ENCODE data around the gene CDH4.

Gene CDH4

DNA sequence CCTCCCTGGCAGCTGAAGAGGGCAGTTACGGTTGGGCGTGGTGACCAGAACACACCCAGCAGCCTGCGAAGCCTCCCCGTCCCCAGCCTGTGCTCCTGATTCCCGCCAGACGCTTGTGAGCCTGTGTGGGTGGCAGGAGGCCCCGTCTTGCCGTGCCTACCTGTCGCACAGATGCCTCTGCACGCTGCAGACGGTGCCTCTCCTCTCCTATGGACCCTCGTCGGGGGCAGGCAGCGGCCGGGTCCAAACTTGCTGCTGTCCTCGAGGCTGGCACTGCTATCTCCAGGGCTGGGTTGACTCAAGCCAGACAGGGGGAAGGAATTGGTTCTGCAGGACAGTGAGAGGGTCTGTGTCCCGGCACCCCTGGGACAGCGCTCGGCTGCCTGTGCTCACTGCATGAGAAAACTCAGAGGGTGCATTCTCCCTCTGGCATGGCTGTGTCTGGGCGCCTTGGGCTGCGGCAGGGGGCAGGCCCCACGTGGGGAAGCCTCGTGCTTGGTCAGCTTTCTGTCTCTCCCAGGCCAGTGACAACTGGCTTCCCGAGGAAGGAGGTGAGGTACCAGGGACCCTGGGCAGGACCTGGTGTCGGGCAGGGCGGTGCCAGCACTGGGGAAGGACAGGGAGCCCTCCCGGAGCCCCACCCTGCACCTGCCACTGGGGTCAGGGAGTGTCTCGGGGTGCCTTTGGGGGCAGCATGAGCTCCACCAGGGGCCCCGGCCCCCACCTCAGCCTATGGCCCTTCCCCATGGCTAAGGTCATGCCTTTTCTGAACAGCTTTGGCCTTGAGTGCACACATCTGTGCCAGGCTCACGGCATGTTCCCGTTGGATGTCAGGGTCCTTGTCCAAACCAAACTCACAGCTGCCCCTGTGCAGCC, 686.1 kb downstream of the CDH4 start:
- no peak for DNase-seq (ENCODE audit: low read depth in 1 of 2, low spot score in 1 of 2)
- H3K4me3 ChIP-seq (replicated peaks; ENCODE audit: insufficient read depth, low read length), result no peak overlapping the region
- TF ChIP-seq, protein P1, sequence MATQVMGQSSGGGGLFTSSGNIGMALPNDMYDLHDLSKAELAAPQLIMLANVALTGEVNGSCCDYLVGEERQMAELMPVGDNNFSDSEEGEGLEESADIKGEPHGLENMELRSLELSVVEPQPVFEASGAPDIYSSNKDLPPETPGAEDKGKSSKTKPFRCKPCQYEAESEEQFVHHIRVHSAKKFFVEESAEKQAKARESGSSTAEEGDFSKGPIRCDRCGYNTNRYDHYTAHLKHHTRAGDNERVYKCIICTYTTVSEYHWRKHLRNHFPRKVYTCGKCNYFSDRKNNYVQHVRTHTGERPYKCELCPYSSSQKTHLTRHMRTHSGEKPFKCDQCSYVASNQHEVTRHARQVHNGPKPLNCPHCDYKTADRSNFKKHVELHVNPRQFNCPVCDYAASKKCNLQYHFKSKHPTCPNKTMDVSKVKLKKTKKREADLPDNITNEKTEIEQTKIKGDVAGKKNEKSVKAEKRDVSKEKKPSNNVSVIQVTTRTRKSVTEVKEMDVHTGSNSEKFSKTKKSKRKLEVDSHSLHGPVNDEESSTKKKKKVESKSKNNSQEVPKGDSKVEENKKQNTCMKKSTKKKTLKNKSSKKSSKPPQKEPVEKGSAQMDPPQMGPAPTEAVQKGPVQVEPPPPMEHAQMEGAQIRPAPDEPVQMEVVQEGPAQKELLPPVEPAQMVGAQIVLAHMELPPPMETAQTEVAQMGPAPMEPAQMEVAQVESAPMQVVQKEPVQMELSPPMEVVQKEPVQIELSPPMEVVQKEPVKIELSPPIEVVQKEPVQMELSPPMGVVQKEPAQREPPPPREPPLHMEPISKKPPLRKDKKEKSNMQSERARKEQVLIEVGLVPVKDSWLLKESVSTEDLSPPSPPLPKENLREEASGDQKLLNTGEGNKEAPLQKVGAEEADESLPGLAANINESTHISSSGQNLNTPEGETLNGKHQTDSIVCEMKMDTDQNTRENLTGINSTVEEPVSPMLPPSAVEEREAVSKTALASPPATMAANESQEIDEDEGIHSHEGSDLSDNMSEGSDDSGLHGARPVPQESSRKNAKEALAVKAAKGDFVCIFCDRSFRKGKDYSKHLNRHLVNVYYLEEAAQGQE (IDR thresholded peaks at IDR 0.05; ENCODE audit: insufficient replicate concordance, low read depth), result no peak
- H3K27me3 ChIP-seq (ENCODE audit: insufficient read depth, poor library complexity, severe bottlenecking), result no peaks in the 10 kb centered on the region
- no peak overlapping the region for H3K27ac ChIP-seq (replicated peaks)

DNA sequence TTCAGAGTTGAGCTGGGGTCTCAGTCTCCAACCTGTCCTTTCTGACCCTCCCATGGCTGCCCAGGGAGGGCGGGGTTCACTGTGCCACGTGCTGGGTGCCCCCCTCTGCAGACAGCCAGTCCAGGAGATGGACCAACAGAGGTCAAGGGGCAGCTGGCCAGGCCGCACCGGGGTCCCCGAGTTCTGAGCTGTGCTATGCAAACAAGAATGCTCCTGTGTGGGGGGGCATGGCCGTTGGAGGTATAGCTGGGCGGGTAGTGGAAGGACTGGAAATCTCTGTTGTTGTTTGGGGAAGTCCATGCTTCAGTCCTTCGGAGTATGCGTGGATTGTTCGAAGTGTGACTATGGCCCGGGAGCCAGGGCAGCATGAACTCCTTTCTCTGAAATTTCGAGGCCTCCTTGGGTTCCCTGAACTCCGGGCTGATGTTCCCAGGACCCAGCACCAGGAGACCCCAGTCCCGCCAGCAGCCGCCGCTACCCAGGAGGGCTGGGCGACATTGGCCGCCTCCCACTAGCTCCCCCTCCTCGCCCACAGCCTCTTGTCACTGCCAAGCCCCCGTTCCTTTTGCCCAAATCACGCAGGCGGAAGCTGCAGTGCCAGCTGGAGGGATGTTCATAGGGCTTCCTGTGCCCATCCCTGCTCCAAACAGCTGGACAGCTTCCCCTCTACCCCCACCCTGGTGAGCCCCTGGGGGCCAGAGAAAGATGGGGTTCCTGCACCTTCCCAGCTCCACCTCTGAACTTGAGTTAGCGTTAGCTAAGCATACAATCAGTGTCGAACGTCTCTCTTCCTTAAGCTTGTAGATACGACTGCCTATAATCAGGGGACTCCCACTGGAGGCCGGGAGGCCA, 687.0 kb downstream of the CDH4 start:
- TF ChIP-seq, protein P2, sequence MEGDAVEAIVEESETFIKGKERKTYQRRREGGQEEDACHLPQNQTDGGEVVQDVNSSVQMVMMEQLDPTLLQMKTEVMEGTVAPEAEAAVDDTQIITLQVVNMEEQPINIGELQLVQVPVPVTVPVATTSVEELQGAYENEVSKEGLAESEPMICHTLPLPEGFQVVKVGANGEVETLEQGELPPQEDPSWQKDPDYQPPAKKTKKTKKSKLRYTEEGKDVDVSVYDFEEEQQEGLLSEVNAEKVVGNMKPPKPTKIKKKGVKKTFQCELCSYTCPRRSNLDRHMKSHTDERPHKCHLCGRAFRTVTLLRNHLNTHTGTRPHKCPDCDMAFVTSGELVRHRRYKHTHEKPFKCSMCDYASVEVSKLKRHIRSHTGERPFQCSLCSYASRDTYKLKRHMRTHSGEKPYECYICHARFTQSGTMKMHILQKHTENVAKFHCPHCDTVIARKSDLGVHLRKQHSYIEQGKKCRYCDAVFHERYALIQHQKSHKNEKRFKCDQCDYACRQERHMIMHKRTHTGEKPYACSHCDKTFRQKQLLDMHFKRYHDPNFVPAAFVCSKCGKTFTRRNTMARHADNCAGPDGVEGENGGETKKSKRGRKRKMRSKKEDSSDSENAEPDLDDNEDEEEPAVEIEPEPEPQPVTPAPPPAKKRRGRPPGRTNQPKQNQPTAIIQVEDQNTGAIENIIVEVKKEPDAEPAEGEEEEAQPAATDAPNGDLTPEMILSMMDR (IDR thresholded peaks at IDR 0.05; ENCODE audit: insufficient read depth, low read length), result no peak
- TF ChIP-seq SPI1 (IDR thresholded peaks at IDR 0.05; ENCODE audit: borderline replicate concordance, low read depth) (no peak), GABPA (IDR thresholded peaks at IDR 0.05; ENCODE audit: low read depth) (no peak), POLR2AphosphoS5 (IDR thresholded peaks at IDR 0.05; ENCODE audit: low read depth) (no peak)
- TF ChIP-seq, protein P1 (IDR thresholded peaks at IDR 0.05; ENCODE audit: insufficient replicate concordance, low read depth), result no peak

DNA sequence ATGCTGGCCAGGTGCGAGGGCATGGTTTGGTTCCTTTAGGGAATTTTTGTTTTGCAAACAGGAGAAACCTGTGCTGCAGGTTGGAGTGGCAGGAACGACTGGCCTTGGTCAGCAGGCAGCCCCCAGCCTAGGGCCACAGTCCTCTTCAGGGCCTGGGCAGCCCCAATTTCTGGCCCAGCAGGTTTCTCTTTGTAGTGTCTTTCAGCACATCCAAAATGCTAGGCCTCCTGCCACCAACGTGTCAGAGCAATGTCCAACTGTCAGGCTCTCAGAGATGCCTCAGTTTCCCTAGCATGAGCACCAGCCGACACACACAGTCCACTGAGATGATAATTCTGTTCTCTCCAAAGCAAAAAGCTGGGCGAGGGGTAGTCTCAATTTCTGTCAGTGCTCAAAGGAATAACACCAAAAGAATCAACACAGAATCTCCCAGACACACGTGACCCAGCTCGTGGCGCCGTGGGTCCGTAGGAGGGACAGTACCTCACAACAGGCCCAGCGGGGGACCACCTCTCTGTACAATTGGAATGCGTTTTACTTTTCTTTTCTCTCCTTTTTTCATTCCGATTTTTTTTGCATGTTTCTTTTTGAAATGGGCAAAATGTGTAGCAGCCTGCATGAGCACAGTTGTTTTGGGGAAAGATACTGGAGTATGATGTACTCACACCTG, 687.8 kb downstream of the CDH4 start:
- Histone ChIP-seq H3K27me3 (ENCODE audit: insufficient read depth, poor library complexity, severe bottlenecking) (no peaks in the 10 kb centered on the region), H3K4me3 (replicated peaks; ENCODE audit: insufficient read depth, low read length) (no peak overlapping the region), H3K27ac (replicated peaks) (no peak overlapping the region)
- no peak for DNase-seq (ENCODE audit: low read depth in 1 of 2, low spot score in 1 of 2)
- TF ChIP-seq SPI1 (IDR thresholded peaks at IDR 0.05; ENCODE audit: borderline replicate concordance, low read depth) (no peak), POLR2AphosphoS5 (IDR thresholded peaks at IDR 0.05; ENCODE audit: low read depth) (no peak)
- TF ChIP-seq, protein P1 (IDR thresholded peaks at IDR 0.05; ENCODE audit: insufficient replicate concordance, low read depth), result no peak
- TF ChIP-seq, protein P2 (IDR thresholded peaks at IDR 0.05; ENCODE audit: insufficient read depth, low read length), result no peak

More for the DNA sequence above, 687.0 kb downstream of the CDH4 start:
- no peaks in the 10 kb centered on the region for H3K27me3 ChIP-seq (ENCODE audit: insufficient read depth, poor library complexity, severe bottlenecking)
- DNase-seq (ENCODE audit: low read depth in 1 of 2, low spot score in 1 of 2), result no peak
- no peak overlapping the region for H3K27ac ChIP-seq (replicated peaks)
- no peak overlapping the region for H3K4me3 ChIP-seq (replicated peaks; ENCODE audit: insufficient read depth, low read length)
